NCI-H1436 (cell line): ENCODE data around the gene RHOG.
"Not testable (repeated sequence)": the region's sequence is repeated elsewhere in the genome, so short reads cannot be mapped to it uniquely, and the experiment has no call there.

Experiments used
- DNase-seq: peaks from one replicate; lab custom pipeline; 2025; lab: John Stamatoyannopoulos, UW

Gene RHOG

GRCh38 chr11:3808861-3809623, 31.7 kb downstream of the RHOG start:
- peak; percentile 5 for DNase-seq

DNA sequence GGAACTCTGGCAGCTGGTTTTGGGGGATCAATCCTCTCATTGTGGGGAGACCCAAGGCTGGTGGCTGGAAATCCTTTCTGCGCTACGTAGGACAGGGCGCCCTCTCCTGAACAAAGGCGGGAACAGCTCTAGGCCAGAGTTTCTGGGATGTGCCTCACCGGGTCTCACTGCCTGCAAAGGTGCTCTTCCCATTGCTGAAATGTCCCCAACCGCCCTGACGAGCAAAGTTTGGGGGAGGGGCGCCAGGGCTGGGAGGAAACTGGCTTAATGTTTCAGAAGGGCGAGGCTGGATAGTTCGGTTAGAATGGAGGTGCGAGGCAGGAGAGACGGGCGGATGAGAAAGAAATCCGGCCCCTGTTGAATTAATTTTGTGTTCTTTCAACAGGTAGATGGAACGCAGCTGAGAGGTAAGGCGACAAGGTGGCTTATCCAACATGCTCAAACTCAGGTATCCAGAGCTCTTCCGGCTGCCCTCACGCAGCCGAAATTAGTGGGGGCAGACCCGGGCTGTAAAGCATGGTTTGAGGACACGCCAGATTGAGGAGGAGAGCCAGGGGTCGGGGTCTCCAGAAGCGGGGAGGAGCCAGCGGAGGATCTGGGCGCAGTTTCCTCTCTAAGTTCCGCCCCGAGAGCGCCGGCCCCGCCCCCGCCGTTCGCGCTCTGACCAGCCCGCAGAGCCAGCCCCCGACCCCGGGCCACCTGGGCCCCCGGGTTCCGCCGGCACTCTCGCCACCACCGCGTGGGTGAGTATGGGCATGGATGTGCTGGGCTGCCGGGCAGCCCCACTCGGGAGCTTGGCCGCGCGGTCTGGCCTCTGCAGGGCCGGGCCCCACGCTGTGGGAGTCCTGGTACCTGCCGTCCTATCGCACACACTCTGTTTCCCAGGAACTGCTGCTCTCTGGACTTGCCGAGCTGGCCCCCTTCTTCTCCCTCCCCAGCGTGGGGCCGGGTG, 32.6 kb downstream of the RHOG start, which contains the start of gene PGAP2:
PGAP2 (plus strand) TSS at position 652 of the 952 bp plus-strand sequence. CDS start 2,700 bp downstream, outside the sequence.
- peak; percentile 62 for DNase-seq

GRCh38 chr11:3803726-3804495, 36.8 kb downstream of the RHOG start:
- no peak for DNase-seq

GRCh38 chr11:3802011-3802790, 38.6 kb downstream of the RHOG start:
- no peak for DNase-seq

DNA sequence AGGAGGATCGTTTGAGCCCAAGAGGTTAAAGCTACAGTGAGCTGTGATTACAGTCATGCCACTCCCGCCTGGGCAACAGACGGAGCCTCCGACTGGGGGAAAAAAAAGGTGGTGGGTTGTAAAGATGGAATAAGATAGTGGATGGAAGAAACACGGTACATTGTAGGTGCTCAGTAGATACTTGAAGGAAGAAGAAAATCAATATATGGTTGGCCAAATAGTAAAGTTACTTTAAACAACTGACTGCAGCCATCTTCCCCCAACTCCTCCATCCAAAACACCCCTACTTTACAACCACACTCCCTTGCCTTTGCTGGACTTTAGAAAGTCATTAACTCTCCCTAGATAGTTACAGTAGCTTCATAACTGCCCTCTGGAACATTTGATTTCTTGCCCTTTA, 40.9 kb downstream of the RHOG start:
- DNase-seq = no peak

DNA sequence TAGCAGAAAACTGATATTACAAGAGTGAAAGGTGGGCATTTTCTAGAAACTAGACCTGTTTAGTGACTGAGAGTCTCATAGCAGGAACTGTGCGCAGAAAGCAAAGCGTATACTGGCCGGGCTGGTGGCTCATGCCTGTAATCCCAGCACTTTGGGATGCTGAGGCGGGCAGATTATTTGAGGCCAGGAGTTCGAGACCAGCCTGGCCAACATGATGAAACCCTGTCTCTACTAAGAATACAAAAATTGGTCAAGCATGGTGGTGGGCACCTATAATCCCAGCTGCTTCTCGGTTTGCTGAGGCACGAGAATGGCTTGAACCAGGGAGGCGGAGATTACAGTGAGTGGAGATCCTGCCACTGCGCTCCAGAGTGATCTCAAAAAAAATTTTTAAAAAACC, 41.6 kb downstream of the RHOG start:
- no peak for DNase-seq

- DNase-seq = peak; percentile 99
These were observed 43.2 kb downstream of the RHOG start, which contains the start of gene NUP98 for GRCh38 chr11:3797329-3798090. Gene NUP98, minus strand, starts transcription at chr11:3797554. Its CDS starts 15,437 bp downstream, at chr11:3782117.

DNA sequence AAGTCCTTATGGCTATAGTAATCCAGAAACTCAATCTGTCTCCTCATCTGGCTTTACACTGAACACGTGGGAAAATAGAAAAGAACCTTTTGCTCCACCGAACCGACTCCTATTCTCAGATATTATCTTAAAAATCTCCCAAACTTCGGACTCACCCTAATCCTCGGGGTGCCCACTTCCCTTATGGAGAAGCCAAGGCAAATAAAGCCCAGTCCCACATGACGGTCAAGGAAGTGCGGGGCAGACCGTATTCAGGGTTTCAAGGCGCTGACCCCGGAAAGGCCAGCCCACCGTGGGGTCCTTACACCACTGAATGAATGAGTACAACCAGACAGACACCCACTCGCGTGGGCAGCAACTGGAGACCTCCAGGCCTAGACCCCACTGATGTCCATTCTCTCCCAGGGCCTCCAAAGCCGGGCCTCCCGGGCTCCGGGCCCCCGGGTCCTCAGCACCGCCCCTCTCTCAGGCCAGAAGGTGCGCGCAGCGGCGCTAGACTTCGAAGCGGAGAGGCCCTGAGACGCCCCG, 43.9 kb downstream of the RHOG start:
- DNase-seq = no peak

DNA sequence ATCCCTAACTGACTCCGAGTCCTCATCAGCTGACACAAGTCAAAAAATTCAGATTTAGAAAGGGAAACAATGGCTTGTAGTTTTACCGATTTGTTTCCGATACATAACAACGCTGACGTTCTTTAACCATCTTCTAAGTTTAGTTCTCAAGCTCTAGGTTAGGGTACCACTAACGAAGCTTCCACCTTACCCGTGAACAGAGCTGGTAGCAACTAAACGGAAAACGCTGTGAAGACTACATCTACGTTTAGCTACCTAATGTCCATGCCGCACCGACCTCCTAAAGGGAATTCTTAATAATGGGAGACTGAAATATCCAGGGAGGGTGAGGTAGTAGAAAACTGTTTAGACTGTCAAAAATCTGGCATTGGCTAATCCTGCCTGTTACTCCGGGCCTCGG, 44.4 kb downstream of the RHOG start:
- DNase-seq = no peak

DNA sequence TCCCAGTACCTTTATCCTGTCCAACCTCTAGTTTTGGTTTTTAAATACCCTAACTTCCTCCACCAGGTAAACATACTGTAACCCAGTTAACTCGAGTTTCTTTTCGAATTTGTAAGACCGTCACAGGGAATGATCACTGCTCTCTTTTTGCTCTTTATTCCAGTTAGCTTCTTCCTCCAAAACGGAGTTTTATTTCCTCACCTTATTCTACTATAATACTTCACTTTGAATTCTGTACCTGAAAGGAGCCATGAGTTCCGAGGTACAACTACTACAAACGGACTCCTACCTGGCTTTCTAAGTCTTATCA, 44.8 kb downstream of the RHOG start:
- DNase-seq = no peak

GRCh38 chr11:3795131-3796001, 45.4 kb downstream of the RHOG start:
- no peak for DNase-seq

DNA sequence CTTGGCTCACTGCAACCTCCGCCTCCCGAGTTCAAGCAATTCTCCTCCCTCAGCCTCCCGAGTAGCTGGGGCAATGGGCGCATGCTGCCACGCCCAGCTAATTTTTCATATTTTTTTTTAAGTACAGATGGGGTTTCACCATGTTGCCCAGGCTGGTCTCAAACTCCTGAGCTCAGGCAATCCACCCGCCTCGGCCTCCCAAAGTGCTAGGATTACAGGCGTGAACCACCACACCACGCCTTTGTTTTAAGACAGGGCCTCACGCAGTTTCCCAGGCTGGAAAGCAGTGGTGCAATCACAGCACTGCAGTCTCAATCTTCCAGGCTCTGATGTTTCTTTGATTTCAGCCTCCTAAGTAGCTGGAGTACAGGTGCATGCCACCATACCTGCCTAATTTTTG, 46.4 kb downstream of the RHOG start:
- not testable (repeated sequence) for DNase-seq

DNA sequence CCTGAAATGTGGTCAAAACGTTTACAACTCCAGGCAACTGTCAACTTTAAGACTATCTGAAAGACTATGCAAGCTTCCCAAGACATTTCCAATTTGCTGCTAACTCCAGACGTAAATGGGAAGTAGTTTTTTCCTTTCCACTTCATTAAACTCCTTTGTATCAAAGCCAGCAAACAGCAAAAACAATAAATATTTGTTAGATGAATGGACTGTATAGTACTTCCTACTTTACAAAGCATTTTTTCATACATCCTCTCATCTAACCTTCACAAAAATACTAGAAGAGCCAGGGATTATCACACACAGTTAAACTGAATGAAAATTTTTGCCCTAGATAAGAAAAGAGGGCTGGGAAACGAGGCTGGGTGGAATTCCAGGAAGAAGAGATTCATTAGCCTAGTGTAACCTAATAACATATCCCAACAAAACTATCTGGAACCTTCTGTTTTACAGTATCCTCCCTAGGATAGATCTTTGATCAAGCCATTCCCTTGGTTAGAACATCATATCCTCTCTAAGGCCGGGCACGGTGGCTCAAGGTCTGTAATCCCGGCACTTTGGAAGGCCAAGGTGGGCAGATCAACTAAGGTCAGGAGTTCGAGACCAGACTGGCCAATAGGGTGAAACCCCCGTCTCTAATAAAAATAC, 53.9 kb downstream of the RHOG start:
- no peak for DNase-seq

GRCh38 chr11:3783611-3784010, 57.1 kb downstream of the RHOG start:
- no peak for DNase-seq

- no peak for DNase-seq
These were observed 57.8 kb downstream of the RHOG start for GRCh38 chr11:3782963-3783362.

DNA sequence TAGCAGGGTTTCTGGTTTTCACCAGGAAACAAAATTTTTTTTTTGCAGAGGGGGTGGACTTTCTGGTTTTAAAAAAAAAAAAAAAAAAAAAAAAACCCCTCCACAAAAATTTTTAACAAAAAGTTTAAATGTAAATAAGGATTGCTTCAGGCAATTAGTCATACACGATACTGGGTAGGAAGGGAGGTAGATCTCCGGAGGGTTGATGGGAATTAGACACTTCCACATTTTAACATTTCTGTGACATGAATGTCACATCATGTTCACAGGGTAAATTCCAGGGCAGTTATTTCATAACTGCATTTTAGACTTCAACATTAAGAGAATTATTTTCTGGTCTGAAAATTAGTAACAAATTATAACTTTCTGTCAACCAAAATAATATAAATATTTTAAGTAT, 59.3 kb downstream of the RHOG start:
- no peak for DNase-seq
